Measurements from ENCODE around the gene JAK2.
"Not testable (repeated sequence)": the region's sequence is repeated elsewhere in the genome, so short reads cannot be mapped to it uniquely, and the experiment has no call there.

The JAK2 gene

GRCh38 chr9:5044160-5044559 is 59.1 kb downstream of the JAK2 start:
- DNase-seq: no peak

GRCh38 chr9:5052838-5053237 is 67.8 kb downstream of the JAK2 start:
- no peak for DNase-seq

- DNase-seq: no peak
These were observed 77.6 kb downstream of the JAK2 start for GRCh38 chr9:5062631-5063030.

- no peak for DNase-seq
These were observed 87.8 kb downstream of the JAK2 start for GRCh38 chr9:5072871-5073270.

- DNase-seq: no peak
These were observed 88.6 kb downstream of the JAK2 start for GRCh38 chr9:5073701-5074100.

GRCh38 chr9:5085993-5086392 is 100.9 kb downstream of the JAK2 start:
- no peak for DNase-seq

- no peak for DNase-seq
These were observed 104.7 kb downstream of the JAK2 start for GRCh38 chr9:5089737-5090136.

GRCh38 chr9:5095795-5096194 is 110.7 kb downstream of the JAK2 start:
- no peak for DNase-seq

- no peak for DNase-seq
These were observed 114.4 kb downstream of the JAK2 start for GRCh38 chr9:5099466-5099865.

- not testable (repeated sequence) for DNase-seq
These were observed 116.1 kb downstream of the JAK2 start for GRCh38 chr9:5101127-5101526.

- not testable (repeated sequence) for DNase-seq
These were observed 121.4 kb downstream of the JAK2 start for GRCh38 chr9:5106517-5106916.

- no peak for DNase-seq
These were observed 126.0 kb downstream of the JAK2 start for GRCh38 chr9:5110867-5111681.

- no peak for DNase-seq
These were observed 126.6 kb downstream of the JAK2 start for GRCh38 chr9:5111696-5112095.

- DNase-seq: no peak
These were observed 127.1 kb downstream of the JAK2 start for GRCh38 chr9:5112109-5112592.

GRCh38 chr9:5112646-5113045 is 127.6 kb downstream of the JAK2 start:
- no peak for DNase-seq

- no peak for DNase-seq
These were observed 128.5 kb downstream of the JAK2 start for GRCh38 chr9:5113523-5113922.

GRCh38 chr9:5113994-5114748 is 129.1 kb downstream of the JAK2 start:
- no peak for DNase-seq

- no peak for DNase-seq
These were observed 137.0 kb downstream of the JAK2 start for GRCh38 chr9:5122116-5122515.

- no peak for DNase-seq
These were observed 137.4 kb downstream of the JAK2 start for GRCh38 chr9:5122516-5122915.

- DNase-seq: peak; percentile 7
These were observed 155.1 kb downstream of the JAK2 start for GRCh38 chr9:5140151-5140550.

- no peak for DNase-seq
These were observed 159.1 kb downstream of the JAK2 start for GRCh38 chr9:5144217-5144616.

GRCh38 chr9:5146241-5146640 is 161.2 kb downstream of the JAK2 start:
- no peak for DNase-seq
